GM12878 (cell line): Measurements from ENCODE around the gene ACTL6A. TPM values are rescaled to one million over a fixed set of nuclear protein-coding genes. Genes with fewer than 3 reads are reported as not detected.

Experiments
- ASH2L ChIP-seq: fragments of 300-600, 200-600 bp; sonication (generic); IDR thresholded peaks from 2 replicates; pipeline ENCODE4 v1.6.1; 2017; ENCODE audit warnings: low read depth, mild to moderate bottlenecking, borderline replicate concordance
- CUX1 ChIP-seq: IDR thresholded peaks from 2 replicates; pipeline ENCODE4 v1.6.1; 2012; ENCODE audit warnings: improper control_type of control experiment, low read depth, low read length; ENCODE audit not compliant: insufficient replicate concordance
- DPF2 ChIP-seq: fragments of 450-650 bp; IDR thresholded peaks from 2 replicates; pipeline ENCODE4 v1.6.1; 2017; ENCODE audit warnings: mild to moderate bottlenecking
- E2F8 ChIP-seq: fragments of 450-650 bp; IDR thresholded peaks from 2 replicates; pipeline ENCODE4 v1.6.1; 2018; ENCODE audit warnings: mild to moderate bottlenecking, low read depth, moderate library complexity; ENCODE audit not compliant: partially characterized antibody
- EGR1 ChIP-seq, 2 experiments: IDR thresholded peaks; 1 replicate in 1 of 2; 2 replicates in 1 of 2; pipeline ENCODE4 v1.6.1; 2011 to 2012; ENCODE audit warnings: low read depth in 2 of 2, low read length in 2 of 2, borderline replicate concordance in 1 of 2, mild to moderate bottlenecking in 1 of 2, moderate library complexity in 1 of 2
- RB1 ChIP-seq: fragments of 450-650 bp; formaldehyde crosslinking; IDR thresholded peaks from 2 replicates; pipeline ENCODE4 v1.6.1; 2017; ENCODE audit warnings: mild to moderate bottlenecking, borderline replicate concordance
- SPI1 ChIP-seq: IDR thresholded peaks from 2 replicates; pipeline ENCODE4 v1.6.1; 2011; ENCODE audit warnings: low read depth, mild to moderate bottlenecking, low read length, moderate library complexity, borderline replicate concordance; ENCODE audit not compliant: insufficient read depth
- SREBF2 ChIP-seq: IDR thresholded peaks from 2 replicates; pipeline ENCODE4 v1.6.1; 2012; ENCODE audit warnings: mild to moderate bottlenecking, low read length
- STAT1 ChIP-seq: fragments of 450-650 bp; conservative IDR thresholded peaks from 2 replicates; pipeline ENCODE4 v1.6.1; 2014; ENCODE audit warnings: antibody characterized with exemption, mild to moderate bottlenecking
- STAT3 ChIP-seq: IDR thresholded peaks from 2 replicates; pipeline ENCODE4 v1.6.1; 2011; ENCODE audit warnings: low read depth, low read length, improper control_type of control experiment
- TARDBP ChIP-seq: IDR thresholded peaks from 2 replicates; pipeline ENCODE4 v1.6.1; 2016; ENCODE audit warnings: borderline replicate concordance
- USF1 ChIP-seq: IDR thresholded peaks from 2 replicates; pipeline ENCODE4 v1.6.1; 2011; ENCODE audit warnings: borderline replicate concordance, low read depth, mild to moderate bottlenecking, moderate library complexity, mixed read lengths, low read length; ENCODE audit not compliant: insufficient read depth; ENCODE audit errors: extremely low read length
- ZBTB11 ChIP-seq: fragments of 450-650 bp; formaldehyde crosslinking; IDR thresholded peaks from 2 replicates; pipeline ENCODE4 v1.5.0; 2022; ENCODE audit warnings: mild to moderate bottlenecking, missing genetic modification characterization
- ZNF207 ChIP-seq: fragments of 450-650 bp; IDR thresholded peaks from 2 replicates; pipeline ENCODE4 v1.6.1; 2014; ENCODE audit warnings: antibody characterized with exemption, mild to moderate bottlenecking, borderline replicate concordance
- polyA plus RNA-seq, 11 experiments: library from polyadenylated mRNA; depleted of rRNA in 4 of 11; unstranded in 6 of 11; stranded (reverse) in 5 of 11; fragments of >200 nt; fragmentation: Nextera tagmentation in 4 of 11; fragmentation: Illumina TruSeq in 1 of 11; extraction: Ambion mirVana in 4 of 11; extraction: Trizol in 1 of 11; gene quantifications; 1 replicate in 1 of 11; 2 replicates in 10 of 11; pipeline versions ENCODE4 v1.2.1 to v1.2.3, GENCODE V29; 2011 to 2016; ENCODE audit warnings: inconsistent platforms in 2 of 11, missing spikeins in 2 of 11, low read depth in 1 of 11
- total RNA-seq, 4 experiments: library from RNA; depleted of rRNA in 3 of 4; stranded (reverse); fragments of >200 nt in 3 of 4; fragmentation: Illumina TruSeq in 1 of 4; extraction: Trizol in 1 of 4; gene quantifications; 2 replicates each; pipeline versions ENCODE4 v1.2.1 to v1.2.3, GENCODE V29; 2013 to 2021

ACTL6A gene
- total and polyA plus RNA-seq, 10 of the 15 experiments (the other 5 are each of a cell fraction or from before 2014, with no cell fraction given) = 70.2 to 197 (median 105) TPM

GRCh38 chr3:179562591-179563270 lies at the start of gene ACTL6A (continued):
- TF ChIP-seq CUX1 (no peak), EGR1 (IDR thresholded peaks at IDR 0.05; ENCODE audit: borderline replicate concordance in 1 of 2, low read depth in 2 of 2, low read length in 2 of 2) (peak in 1 of 2 experiments; percentile 76; a peak in 1 of 3 replicates), ZBTB11 (CRISPR knock-in tag) (no peak), DPF2 (0 out of 2 replicates have a peak, but pooled peaks have one; percentile 4), STAT3 (no peak), USF1 (no peak), SPI1 (peak; percentile 40; the same call in 1 of the 2 replicates), ZNF207 (peak; percentile 73; the same call in 1 of the 2 replicates), RB1 (peak; percentile 89; the same call in 1 of the 2 replicates), E2F8 (peak; percentile 33), STAT1 (no peak), ASH2L (no peak), TARDBP (no peak), SREBF2 (no peak)
